Activated CD8-positive, alpha-beta memory T cell treated with anti-CD3 and anti-CD28 coated beads for 48 hours (primary cell): ENCODE results near the gene IYD.

Source experiments
- DNase-seq, 3 experiments: peaks; one replicate each; pipeline ENCODE4 v3.0.0-alpha.2; 2020; ENCODE audit warnings: low read depth in 2 of 3, low spot score in 2 of 3

IYD gene

DNA sequence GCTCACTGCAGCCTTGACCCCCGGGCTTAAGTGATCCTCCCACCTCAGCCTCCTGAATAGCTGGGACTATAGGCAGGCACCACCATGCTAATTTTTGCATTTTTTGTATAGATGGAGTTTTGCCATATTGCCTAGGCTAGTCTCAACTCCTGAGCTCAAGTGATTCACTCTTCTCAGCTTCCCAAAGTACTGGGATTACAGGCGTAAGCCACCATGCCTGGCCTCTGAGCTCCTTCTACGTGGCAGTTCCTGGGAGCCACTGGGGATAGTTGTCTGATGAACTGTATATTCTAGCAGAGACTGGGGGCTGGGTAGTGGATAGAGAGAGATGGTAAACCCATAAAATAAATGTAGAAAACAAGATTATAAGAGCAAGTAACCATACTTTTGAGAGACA is 26.1 kb downstream of the IYD start:
- DNase-seq = no peak

DNA sequence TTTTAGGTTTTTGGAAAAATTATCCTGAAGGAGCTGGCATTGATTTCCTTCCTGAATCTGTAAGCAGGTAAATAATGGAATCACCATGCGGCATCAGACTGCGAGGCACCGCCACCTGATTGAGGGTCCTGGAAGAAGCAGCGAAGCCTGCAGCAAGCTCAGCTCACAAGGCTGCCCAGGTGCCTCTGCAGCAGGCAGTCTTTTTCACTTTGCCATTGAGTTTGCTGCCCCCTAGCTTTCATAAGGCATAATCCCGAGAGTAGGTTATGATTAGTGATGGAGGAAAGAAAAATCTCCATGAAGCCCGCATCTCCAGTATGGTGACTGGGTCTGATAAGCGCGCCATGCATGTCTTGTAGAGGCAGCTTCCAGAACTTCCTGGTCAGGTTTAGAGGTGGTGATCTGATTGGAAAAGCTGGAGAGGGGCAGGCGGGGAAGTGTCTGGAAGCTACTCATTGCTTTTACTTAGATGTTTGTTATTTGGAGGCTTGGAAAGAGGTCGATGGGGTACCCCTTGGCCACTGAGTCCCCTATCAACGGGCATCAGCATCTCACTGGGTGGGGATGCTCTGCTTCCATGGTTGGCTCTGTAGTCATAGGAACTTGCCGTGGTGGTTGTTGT is 26.7 kb downstream of the IYD start:
- DNase-seq = peak in 1 of 3 experiments; percentile 11

DNA sequence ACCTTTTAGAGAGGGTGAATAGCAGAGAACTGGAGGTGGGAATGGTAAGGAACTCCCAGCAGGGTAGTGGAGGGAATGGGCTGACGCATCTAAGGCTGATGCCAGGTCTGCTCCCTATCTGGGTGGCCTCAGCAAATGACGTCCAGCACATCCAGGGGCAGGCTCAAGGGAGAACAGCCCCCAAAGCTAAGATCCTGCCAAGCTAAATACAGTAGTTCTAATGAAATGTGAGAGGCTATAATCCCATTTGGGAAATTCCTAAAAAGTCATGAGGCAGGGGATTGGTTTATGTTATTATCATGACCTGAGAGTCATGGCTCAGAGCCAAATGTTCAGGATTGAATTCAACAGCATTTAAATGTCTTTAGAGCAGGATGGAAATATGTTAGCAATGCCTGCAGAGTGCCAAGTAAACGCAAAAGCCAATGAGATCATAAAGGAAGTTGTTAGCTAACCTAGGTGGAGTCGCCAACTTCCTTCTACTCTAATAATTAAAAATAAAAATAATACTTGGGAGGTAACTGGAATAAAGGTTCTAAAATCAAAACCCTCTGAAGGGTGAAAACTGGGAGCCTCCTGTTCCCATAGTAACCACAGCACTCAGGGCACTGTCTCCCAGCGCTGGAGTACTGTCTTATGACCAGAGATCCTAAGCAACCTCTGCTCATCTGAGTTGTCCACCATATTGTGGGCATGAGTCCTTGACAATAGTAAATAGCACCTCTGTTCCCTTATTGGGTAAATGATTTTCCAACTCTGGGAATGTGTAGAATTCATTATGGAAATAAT is 34.8 kb downstream of the IYD start:
- no peak for DNase-seq

DNA sequence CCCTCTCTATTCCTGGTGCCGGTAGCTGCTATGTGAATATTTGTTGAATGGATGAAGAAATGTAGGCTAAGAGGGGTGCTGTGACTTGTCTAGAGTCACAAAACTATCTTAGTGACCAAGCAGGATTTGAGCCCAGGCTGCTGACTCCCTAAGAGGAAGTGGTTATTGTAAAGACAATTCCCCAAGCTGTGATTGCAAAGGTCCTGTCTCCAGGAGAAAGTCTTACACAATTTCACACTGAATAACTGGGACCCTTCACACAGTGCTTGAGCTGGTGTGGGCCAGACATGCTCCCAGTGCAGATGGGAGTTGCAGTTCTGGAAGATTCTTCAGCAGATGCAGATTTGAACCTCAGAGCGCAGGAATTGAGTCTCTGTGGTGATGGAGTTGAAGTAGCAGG is 38.1 kb downstream of the IYD start:
- no peak for DNase-seq

DNA sequence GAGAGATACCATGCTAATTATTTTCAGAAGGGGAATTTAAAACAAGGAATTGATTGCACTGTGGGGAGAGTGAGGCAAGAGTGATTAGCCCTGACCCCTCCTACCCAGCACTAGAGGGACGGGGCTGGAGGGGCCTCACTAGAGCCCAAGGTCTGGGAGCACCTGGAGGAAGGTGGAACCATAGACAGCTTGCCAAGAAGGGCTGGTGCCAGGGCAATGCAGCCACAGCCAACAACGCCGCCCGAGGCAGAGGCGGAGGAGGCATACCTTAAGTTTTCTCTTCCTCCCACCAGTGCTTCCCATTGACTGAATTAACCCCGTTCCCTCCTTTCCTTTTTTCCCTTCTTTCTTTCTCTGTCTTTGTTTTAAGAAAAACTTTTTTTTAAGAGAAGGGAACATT is 40.0 kb downstream of the IYD start:
- DNase-seq = no peak

DNA sequence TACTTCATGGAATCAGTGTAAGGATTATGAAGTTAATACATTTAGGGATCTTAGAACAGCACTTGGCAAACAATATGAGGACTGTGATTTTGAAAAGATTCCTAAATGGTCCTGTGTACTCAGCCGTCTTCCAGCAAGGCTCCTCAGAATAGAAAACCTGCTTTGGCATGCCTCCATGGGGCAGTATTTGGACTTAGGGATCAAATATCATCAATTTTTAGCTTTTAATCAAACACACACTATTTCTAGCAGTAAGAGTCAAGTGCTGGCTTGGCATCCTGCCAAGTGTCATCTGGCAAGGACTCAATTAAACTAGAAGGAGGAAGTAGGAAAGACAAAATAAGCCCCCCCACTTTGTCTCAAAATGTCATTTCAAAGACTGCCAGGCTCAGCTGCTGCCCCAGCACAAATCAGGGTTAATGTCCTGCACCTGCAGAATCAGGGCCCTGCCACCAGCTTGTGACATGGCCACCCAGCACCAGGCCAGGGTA is 40.8 kb downstream of the IYD start:
- DNase-seq = no peak

DNA sequence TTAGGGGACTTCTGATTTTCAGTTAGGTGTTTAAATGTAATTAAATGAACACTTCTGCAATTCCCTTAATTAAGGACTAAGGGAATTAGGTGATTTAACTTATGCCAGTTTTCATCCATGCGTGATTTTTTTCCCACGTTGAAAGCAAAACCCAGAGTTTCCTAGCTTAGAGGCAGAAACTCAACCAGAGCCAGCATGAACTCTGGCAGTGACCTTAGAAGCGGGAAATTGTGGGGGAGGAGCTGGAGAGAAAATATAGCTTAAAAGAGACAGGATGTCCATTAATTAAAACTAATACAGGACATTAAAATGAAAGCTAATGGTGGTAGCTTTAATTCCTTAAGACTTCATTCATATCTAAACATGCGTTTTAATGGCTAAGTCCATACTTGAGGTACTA is 41.6 kb downstream of the IYD start:
- no peak for DNase-seq

DNA sequence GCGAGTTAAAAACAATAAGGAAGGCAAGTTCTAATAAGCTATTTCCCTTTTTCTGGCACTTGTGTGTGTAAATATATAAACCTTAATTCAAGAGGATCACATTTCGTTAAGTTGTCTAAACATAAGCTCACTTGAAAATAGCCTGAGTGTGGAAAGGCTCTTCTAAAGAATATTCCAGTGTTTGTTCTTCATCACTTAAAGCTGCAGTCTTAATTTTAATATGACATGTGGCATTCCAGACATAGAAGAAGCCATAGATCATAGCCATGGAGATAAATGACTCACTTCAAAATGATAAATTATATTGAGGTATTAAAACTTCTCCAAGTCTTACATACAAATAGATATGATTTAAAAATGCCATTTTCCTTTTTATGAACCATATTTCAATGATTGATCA is 42.1 kb downstream of the IYD start:
- no peak for DNase-seq

DNA sequence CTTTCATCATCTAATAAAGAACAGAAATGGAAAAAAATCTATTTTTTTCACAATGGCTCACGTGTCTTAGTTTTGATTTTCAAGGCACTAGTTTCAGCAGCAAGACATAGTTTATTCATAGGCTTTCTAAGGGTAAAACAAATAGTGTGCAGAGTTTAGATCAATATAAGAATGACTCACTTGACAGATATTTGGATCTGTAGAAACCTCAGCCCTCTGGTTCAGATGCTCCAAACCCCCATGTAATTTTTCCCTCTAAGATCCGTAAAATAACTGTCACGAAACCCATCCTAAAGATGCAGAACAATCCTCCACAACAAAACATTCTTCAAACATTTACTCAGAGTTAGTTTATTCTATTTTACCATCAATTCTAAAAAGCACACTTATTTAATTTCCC is 43.4 kb downstream of the IYD start:
- DNase-seq = no peak

DNA sequence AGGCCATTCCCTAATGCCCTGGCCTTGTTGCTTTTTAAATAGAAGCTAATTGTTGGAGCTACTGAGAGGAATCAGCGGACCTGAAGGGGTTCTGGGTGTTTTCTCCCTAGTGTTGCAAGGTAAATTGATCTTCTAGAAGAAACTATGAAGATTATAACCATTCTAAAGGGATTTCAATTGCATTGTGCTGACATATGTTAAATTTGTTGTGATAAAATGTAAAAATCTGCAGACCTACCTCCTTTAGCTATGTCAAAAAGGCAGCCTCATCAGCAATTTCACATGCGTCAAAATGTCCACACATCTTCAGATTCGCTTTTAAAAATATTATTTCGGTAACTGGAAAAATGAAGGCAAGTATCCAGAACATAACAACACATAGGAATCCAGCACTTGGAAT is 44.4 kb downstream of the IYD start:
- no peak for DNase-seq

DNA sequence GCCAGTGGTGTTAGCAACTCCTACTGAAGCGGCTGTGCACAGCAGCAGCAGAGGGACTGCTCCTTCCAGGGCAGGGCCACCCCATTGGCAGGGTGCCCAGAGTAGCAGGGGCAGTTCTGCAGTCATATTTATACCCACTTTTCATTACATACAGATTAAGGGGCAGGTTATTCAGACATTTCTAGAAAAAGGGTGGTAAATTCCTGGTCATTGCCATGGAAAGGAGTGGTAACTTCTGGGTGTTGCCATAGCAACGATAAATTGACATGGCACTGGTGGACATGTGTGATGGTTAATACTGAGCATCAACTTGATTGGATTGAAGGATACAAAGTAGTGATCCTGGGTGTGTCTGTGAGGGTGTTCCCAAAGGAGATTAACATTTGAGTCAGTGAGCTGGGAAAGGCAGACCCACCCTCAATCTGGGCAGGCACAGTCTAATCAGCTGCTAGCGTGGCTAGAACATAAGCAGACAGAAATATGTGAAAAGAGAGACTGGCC is 45.0 kb downstream of the IYD start:
- no peak for DNase-seq

DNA sequence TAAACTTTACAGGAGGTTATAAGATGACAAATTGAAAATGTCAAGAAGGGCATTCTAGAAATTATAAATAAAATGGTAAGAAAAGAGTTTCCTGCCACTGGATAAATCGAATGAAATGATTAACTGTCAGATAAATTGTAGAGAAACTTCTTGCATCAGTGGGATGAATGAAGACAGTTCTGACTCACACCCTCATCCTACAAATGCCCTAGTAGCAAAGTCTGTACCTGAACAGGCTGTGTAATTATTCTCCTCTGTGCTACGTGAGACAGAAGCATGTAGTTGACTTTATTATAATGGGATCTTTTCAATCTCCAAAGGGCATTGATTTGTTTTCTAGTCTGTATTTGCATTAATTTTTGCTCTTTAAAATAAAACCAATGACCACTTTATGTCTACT is 47.3 kb downstream of the IYD start:
- no peak for DNase-seq

DNA sequence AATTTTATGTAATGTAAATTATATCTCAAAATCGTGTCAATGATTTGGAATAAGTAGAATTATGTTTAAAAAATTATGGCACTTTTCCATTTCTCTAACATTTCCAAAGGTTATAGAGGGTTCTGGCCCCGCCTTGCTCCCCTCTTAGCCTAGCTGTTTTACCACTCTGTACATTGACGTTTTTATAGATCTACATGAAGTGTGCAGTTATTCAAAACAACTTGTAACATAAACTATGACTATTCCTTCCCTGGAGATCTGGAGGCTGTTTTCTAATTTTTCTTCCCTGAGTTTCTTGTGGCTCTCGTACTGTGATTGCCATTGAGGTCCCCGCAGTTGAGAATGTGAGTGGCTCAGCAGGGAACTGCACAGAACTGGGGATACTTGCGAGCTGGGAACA is 48.4 kb downstream of the IYD start:
- no peak for DNase-seq

DNA sequence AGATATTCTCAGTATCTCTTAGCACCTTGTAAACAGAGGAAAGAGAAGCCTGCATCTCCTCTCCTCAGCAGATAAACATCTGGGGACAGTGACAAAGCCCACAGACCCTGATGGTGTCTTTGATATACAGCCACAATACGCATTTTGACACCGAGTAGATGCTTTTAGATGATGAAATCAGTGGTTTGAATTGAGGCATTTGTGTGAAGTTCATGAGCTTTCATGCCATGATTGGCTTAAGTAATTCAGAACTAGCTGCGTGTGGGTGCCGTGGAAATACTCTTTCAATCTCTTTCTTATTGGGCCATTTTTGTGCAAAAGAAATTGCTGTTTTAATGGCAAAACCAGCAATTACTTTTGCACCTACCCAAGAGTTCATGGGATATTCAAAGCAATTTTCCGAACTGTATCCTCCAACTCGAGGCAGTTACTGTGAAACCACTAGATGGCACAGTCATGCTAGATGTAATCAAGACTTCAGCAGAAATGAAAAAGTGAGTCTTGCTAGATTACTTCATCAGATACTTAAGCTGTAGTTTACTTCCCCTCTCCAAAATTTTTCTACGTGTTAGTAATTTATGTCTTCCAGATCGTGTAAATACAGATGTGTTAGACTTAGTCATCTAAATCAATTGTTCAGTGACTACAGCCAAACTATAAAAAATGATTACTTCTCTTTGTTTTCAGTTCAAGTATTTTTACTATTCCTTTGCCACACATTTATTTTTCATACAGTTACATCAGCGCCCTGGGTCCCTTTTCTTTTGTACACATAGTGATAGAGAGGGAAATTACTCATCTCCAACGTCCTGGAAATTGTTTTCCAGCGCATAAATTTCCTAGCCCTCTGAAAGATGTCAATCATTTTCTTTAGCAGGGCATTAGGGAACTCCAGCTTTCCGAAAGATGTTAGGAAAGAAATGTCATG is 49.4 kb downstream of the IYD start:
- DNase-seq = no peak

DNA sequence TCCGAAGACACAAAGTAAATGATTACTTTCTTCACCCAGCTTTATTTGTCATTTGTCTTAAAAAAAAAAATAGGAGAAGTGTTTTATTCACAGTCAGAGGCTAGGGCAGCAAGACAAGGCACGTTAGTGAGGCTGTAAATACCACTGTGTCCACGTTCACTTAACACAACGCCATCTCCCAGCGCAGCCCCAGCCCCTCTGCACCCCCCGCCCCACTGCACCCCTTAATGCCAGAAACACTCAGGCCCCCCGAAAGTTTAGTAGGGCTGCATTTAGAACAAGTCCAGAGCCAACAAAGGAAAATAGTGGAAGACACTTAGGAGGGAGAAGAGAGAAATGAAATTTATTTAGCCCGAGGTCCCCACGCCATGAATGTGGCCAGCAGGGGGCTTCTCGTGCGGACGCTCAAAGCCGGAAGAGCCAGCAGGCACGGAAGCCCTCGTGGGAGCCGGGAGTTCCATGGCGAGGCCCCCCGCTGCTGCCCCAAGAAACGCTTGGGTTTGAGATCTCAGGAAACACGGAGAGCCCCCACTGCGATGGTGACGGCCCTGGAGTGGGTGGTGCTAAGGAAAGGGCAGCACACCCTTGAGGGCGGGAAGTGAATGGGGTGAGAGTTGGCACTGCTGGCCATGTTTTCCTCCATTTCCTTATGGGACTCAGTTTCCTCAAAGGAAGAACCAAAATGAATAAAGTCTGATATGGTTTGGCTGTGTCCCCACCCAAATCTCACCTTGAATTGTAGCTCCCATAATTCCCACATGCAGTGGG is 50.2 kb downstream of the IYD start:
- peak in 2 of 3 experiments; percentile 10 to 25 for DNase-seq

DNA sequence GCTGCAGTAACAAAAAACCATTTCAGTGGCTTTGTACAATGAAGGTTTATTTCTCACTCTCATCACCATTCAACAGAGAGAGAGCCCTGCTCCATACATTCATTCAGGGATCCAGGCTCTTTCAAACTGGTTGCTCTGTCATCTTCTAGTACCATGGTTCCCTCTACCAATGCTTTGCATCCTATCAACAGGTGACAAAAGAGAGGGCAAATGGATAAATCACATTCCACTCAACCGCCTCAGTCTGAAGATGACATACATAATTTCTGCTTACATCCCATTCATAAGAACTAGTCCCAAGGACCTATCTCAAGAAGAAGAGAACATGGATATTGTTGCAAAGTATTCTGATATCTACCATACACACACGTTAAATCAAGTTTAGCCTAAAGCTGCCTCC is 51.6 kb downstream of the IYD start:
- no peak for DNase-seq

DNA sequence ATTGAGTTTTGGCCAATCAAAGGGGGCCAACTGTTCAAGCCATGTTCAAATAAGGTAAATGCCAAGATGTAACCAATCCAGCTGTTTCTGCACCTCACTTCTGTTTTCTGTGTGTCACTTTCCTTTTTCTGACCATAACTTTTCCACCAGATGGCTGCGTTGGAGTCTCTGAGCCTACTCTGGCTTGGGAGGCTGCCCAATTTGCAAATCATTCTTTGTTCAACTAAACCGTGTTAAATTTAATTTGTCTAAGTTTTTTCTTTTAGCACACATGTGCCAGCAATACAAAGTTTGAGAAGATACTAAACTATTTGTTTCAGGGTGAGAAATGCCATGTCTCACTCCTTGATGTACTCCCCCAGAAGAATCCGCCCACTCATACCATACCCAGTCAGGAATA is 52.1 kb downstream of the IYD start:
- no peak for DNase-seq

DNA sequence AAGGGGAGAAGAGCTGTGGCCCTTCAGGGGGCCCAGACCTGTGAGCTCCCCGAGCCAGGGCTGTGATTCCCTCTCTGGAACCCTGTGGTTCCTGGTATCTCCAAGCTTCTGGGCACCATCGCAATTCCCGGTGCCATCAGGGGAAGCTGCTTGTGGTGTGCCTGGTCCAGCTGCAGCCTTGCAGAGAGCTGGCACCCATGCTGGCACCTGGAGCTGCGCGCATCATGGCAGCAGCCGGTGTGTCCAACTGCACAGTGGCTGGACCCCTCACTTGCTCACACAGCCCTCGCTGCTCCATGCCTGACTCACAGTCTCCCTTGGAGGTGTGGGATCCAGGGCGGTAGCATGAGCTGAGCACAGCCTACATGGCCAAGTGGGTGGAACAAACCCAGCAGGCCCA is 56.7 kb downstream of the IYD start:
- DNase-seq = no peak

DNA sequence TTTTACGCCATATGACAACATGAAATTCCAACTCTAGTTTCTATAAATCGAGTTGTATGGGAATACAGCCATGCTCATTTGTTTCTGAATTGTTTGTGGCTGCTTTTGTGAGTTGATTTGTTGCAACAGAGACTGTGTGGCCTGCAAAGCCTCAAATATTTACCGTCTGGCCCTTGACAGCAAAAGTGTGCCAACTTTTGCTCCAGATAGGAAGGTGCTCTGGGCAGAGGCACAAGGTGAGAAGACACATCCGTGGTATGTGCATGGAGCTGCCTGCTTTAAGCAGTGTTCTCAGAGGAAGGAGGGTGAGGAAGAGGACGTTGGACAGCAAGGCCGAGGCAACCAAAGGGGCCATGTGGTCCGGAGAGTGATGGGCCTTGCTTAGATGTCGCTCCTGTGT is 57.4 kb downstream of the IYD start:
- no peak for DNase-seq

DNA sequence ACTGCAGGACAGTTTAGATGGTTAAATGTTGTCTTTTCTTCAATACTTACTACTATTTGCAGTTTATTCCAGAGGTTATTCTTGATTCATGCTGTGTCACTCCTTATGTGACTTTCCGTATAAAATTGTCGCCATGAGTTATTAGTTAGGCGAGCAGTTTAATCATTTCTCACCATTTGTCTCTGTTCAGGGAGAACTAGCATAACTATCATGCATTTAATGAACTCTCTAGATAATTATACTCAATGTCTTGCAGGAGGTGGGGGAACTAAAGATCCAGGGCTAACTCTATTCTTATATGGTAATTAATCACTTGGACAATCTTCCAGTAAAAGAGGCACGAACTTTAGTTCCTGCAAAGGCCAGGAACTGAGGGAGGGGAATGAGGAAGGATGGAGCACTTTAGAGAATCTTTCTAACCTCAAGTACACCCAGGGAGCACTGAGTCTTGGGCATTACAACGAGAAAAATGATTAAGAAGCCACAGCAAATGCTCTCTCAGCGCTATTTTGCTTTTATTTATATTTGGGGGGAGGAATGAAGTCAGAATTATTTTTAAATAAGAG is 58.3 kb downstream of the IYD start:
- DNase-seq = no peak

DNA sequence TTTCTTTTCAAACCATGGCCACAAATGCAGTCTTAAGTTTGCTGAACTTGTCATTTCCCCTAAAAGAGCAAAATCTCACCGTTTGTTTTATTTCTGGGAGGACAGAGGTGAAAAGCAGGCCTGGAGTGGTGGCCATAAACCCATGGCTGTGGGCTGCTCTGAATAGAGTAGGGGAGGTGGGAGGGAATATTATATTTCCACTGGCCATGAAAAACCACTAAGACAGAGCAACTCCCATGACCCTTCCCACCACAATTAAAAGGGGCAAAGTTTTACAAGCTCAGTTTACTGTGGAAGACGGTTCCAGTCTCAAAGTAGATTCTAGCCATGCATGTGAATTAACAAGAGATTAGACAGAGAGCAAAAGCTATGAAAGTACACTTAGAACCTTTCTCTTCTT is 59.0 kb downstream of the IYD start:
- no peak for DNase-seq
